ENCODE results near the gene CDC42.
"Not testable (repeated sequence)": the region's sequence is repeated elsewhere in the genome, so short reads cannot be mapped to it uniquely, and the experiment has no call there.

CDC42 gene

DNA sequence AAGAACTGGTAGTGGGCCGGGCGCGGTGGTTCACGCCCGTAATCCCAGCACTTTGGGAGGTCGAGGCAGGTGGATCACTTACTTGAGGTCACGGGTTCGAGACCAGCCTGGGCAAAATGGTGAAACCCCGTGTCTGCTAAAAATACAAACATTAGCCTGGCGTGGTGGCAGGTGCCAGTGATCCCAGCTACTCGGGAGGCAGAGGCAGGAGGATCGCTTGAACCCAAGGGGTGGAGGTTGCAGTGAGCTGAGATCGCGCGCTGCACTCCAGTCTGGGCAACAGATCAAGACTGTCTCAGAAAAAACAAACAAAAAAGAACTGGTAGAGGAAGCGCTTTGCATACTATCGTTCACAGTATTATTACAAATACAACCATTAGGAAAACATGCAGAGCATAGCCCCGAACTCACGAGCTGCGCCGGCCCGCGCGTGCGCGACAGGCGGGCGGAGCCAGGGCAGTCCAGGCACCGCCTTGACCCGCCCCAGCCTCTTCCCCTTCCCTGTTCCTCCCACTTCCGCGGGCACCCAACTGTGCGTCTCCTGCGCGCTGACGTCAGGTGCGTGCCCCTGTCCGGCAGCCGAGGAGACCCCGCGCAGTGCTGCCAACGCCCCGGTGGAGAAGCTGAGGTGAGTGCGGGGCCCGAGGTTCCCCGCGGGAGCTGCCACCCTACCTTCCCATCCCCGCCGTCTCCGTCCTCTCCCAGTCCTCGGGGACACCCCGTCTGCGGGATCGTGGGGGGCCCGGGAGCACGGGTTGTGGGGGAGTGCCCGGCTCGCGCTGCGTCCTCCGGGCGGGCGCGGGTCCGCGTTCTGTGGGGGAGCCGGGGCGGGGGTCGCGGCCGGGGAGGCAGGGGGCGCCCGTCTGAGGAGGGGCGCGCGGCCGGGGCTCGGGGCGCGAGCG lies at the start of gene CDC42:
Gene CDC42, plus strand, starts transcription at position 595 of the 902 bp plus-strand sequence. CDS start 25,770 bp downstream, outside the sequence.
- peak; percentile 96 for DNase-seq

- DNase-seq, result not testable (repeated sequence)
Measured at GRCh38 chr1:22002875-22003274, 49.6 kb upstream of the CDC42 start.

GRCh38 chr1:22003959-22004358 lies 48.5 kb upstream of the CDC42 start:
- not testable (repeated sequence) for DNase-seq

GRCh38 chr1:22005261-22006149 lies 47.0 kb upstream of the CDC42 start:
- DNase-seq, result peak in 1 of 2 experiments; percentile 7

DNA sequence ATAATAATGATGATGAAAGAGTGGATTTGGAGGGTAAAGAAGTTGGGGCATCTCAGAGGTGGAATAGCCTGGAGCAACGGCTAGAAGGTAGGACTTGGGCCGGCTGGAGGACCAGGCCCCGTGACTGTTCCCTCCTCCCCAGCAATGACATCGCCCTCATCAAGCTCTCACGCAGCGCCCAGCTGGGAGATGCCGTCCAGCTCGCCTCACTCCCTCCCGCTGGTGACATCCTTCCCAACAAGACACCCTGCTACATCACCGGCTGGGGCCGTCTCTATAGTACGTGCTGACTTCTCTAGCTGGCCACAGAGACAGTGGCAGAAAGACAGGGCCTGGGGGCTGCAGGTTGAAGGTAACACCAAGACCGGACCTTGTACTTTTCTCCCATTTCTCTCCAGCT lies 45.8 kb upstream of the CDC42 start:
- not testable (repeated sequence) for DNase-seq

DNA sequence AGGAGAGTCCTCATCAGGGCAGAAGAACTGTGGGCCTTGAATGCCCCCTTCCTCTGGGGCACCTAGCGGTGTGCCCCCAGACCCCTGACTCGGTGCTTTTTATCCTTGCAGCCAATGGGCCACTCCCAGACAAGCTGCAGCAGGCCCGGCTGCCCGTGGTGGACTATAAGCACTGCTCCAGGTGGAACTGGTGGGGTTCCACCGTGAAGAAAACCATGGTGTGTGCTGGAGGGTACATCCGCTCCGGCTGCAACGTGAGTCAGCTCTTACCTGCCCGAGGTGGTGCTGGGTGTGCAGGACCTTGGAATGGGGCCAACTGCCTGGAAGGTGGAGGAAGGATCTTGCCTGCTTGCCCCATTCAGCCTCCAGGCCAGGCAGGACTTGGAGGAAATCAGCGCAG lies 45.2 kb upstream of the CDC42 start:
- not testable (repeated sequence) for DNase-seq

GRCh38 chr1:22009566-22009965 lies 42.9 kb upstream of the CDC42 start:
- DNase-seq, result not testable (repeated sequence)

GRCh38 chr1:22012752-22013151 lies 39.8 kb upstream of the CDC42 start:
- not testable (repeated sequence) for DNase-seq

DNA sequence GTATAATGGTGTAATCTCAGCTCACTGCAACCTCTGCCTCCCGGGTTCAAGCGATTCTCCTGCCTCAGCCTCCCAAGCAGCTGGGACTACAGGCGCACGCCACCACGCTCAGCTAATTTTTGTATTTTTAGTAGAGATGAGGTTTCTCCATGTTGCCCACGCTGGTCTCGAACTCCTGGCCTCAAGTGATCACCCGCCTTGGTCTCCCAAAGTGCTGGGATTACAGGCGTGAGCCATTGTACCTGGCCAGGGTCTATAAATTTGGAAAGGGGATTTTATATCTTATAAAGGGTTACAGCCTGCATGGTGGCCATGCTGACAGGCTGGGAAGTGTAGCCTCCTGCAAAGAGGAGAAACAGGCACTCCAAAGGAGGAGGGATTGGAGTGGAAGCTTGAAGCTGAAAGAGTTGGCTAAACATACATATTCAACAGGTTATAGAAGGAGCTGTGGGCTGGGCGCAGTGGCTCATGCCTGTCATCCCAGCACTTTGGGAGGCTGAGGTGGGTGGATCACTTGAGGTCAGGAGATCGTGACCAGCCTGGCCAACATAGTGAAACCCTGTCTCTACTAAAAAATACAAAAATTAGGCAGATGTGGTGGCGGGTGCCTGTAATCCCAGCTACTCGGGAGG lies 37.8 kb upstream of the CDC42 start:
- DNase-seq, result not testable (repeated sequence)

- DNase-seq, result peak; percentile 47 to 73
Measured at GRCh38 chr1:22018583-22019559, 33.6 kb upstream of the CDC42 start.

GRCh38 chr1:22021061-22021460 lies 31.4 kb upstream of the CDC42 start:
- no peak for DNase-seq

- peak; percentile 45 to 64 for DNase-seq
Measured at GRCh38 chr1:22024485-22025367, 27.8 kb upstream of the CDC42 start.

GRCh38 chr1:22025368-22026155 lies 26.9 kb upstream of the CDC42 start:
- DNase-seq, result peak; percentile 78 to 92

DNA sequence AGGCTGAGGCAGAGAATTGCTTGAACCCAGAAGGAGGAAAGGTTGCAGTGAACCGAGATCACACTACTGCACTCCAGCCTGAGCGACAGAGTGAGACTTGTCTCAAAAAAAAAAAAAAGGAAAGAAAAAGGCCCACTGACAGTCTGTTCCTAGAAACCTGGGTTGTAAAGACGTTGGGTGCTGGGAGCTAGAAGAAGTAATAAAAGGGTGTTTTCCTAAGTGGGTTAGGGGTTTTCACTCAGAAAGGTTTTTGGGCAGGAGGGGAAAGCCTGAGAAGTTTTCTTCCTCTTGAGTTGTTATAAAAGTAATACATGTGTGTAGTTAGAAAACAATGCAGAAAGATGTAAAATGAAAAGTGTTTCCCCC lies 25.6 kb upstream of the CDC42 start:
- no peak for DNase-seq

GRCh38 chr1:22030057-22030456 lies 22.5 kb upstream of the CDC42 start:
- no peak for DNase-seq

DNA sequence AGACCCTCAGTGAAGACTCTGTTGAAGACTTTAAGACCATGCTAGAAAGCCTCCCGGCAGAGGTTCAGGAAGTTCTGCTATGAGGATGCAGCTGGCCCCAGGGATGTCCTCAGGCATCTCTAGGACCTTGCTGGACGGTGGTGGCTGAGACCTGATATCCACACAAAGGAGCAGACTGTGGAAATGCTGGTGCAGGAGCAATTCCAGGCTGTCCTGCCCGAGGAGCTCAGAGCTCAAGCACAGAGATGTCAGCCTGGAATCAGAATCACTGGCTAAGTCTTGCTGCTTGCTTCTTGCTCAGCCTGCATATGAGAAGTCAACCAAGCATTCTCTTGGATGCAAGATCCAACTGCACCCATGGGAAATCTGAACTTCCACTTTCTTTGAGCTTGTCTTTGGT lies 22.0 kb upstream of the CDC42 start:
- no peak for DNase-seq

- peak in 1 of 2 experiments; percentile 36 for DNase-seq
Measured at GRCh38 chr1:22031214-22031962, 21.1 kb upstream of the CDC42 start.

DNA sequence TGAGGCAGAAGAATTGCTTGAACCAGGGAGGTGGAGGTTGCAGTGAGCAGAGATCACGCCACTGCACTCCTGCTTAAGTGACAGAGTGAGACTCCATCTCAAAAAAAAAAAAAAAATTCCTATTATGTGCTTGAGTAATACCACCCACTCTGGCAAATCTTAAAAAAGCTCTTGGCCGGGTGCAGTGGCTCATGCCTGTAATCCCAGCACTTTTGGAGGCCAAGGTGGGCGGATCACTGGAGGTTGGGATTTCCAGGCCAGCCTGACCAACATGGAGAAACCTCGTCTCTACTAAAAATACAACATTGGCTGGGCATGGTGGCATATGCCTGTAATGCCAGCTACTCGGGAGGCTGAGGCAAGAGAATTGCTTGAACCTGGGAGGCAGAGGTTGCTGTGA lies 17.7 kb upstream of the CDC42 start:
- not testable (repeated sequence) for DNase-seq

DNA sequence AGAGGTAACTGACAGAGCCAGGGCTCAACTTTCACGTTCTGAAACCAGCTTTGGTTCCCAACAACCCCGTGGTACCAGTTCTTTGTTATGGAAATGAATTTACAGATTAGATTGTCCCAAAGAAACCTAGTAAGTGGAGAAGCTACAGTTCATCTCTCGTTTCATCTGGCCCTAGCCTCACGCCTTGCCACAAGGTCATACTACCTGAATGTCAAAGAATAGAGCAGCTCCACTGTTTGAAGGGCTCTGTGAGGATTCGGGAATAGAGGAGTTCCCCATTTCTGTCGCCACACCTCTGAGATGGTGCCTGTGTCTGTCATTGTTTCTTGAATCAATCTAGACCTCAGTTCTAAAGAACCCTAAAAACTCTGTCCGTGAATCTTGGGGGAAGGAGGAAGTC lies 15.0 kb upstream of the CDC42 start:
- DNase-seq, result no peak
